HepG2 (cell line): ENCODE measurements around the gene CHID1.

Source experiments
- CEBPB ChIP-seq: IDR thresholded peaks from 2 replicates; pipeline ENCODE4 v1.6.1; 2011; ENCODE audit warnings: low read depth, low read length, improper control_type of control experiment, borderline replicate concordance
- EZH2 ChIP-seq: conservative IDR thresholded peaks from 2 replicates; pipeline ENCODE4 v1.6.1; 2012; ENCODE audit warnings: mild to moderate bottlenecking, low read depth, low read length, moderate library complexity
- HDAC6 ChIP-seq: fragments of 200-600 bp; sonication (generic); IDR thresholded peaks from 2 replicates; pipeline ENCODE4 v1.7.0; 2017; ENCODE audit warnings: mild to moderate bottlenecking, antibody characterized with exemption, low read length, low read depth
- NR2C2 ChIP-seq: sonication (generic); formaldehyde crosslinking; IDR thresholded peaks from 2 replicates; pipeline ENCODE4 v1.4.0; 2020; ENCODE audit warnings: missing genetic modification reagents, mild to moderate bottlenecking, moderate library complexity, borderline replicate concordance
- RAD21 ChIP-seq: fragments of 450-650 bp; formaldehyde crosslinking; IDR thresholded peaks from 2 replicates; pipeline ENCODE4 v1.5.0; 2020; ENCODE audit warnings: mild to moderate bottlenecking
- SIN3A ChIP-seq: IDR thresholded peaks from 2 replicates; pipeline ENCODE4 v1.6.1; 2011; ENCODE audit warnings: low read depth, mild to moderate bottlenecking, control low read depth, low read length, borderline replicate concordance
- TAF1 ChIP-seq: sonication (generic); formaldehyde crosslinking; IDR thresholded peaks from 2 replicates; pipeline ENCODE4 v1.4.0; 2020; ENCODE audit warnings: missing genetic modification reagents
- ZBTB8A ChIP-seq: sonication (generic); formaldehyde crosslinking; IDR thresholded peaks from 2 replicates; pipeline ENCODE4 v1.4.0; 2020; ENCODE audit warnings: mild to moderate bottlenecking, low read depth, missing genetic modification reagents, borderline replicate concordance
- ZKSCAN5 ChIP-seq: sonication (generic); formaldehyde crosslinking; IDR thresholded peaks from 2 replicates; pipeline ENCODE4 v1.5.1; 2020; ENCODE audit warnings: mild to moderate bottlenecking, missing genetic modification reagents
- ZNF335 ChIP-seq: sonication (generic); formaldehyde crosslinking; IDR thresholded peaks from 2 replicates; pipeline ENCODE4 v1.4.0; 2020; ENCODE audit warnings: missing genetic modification reagents
- ZNF616 ChIP-seq: sonication (generic); formaldehyde crosslinking; IDR thresholded peaks from 2 replicates; pipeline ENCODE4 v1.5.0; 2020; ENCODE audit warnings: low read depth, mild to moderate bottlenecking, missing genetic modification reagents
- ZNF75D ChIP-seq: sonication (generic); formaldehyde crosslinking; IDR thresholded peaks from 2 replicates; pipeline ENCODE4 v1.8.1; 2023; ENCODE audit warnings: missing genetic modification reagents, mild to moderate bottlenecking, borderline replicate concordance
- TF ChIP-seq, protein P1 (sequence below): sonication (generic); formaldehyde crosslinking; conservative IDR thresholded peaks from 2 replicates; pipeline ENCODE4 v1.4.0; 2020; ENCODE audit warnings: missing genetic modification reagents
- TF ChIP-seq, protein P2 (sequence below): sonication (generic); formaldehyde crosslinking; IDR thresholded peaks from 2 replicates; pipeline ENCODE4 v1.5.1; 2020; ENCODE audit warnings: mild to moderate bottlenecking, missing genetic modification reagents

GRCh38 chr11:909406-909805 lies 1.2 kb downstream of the CHID1 start:
- TF ChIP-seq ZNF335 (CRISPR knock-in tag) (no peak), ZKSCAN5 (CRISPR knock-in tag) (no peak), ZNF616 (CRISPR knock-in tag) (no peak), TAF1 (no peak), CEBPB (no peak), ZNF75D (no peak), EZH2 (no peak), HDAC6 (no peak), NR2C2 (CRISPR knock-in tag) (no peak), SIN3A (no peak), ZBTB8A (CRISPR knock-in tag) (no peak), RAD21 (CRISPR knock-in tag) (no peak)
- TF ChIP-seq, protein P1, sequence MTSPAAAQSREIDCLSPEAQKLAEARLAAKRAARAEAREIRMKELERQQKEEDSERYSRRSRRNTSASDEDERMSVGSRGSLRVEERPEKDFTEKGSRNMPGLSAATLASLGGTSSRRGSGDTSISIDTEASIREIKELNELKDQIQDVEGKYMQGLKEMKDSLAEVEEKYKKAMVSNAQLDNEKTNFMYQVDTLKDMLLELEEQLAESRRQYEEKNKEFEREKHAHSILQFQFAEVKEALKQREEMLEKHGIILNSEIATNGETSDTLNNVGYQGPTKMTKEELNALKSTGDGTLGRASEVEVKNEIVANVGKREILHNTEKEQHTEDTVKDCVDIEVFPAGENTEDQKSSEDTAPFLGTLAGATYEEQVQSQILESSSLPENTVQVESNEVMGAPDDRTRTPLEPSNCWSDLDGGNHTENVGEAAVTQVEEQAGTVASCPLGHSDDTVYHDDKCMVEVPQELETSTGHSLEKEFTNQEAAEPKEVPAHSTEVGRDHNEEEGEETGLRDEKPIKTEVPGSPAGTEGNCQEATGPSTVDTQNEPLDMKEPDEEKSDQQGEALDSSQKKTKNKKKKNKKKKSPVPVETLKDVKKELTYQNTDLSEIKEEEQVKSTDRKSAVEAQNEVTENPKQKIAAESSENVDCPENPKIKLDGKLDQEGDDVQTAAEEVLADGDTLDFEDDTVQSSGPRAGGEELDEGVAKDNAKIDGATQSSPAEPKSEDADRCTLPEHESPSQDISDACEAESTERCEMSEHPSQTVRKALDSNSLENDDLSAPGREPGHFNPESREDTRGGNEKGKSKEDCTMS: no peak
- TF ChIP-seq, protein P2, sequence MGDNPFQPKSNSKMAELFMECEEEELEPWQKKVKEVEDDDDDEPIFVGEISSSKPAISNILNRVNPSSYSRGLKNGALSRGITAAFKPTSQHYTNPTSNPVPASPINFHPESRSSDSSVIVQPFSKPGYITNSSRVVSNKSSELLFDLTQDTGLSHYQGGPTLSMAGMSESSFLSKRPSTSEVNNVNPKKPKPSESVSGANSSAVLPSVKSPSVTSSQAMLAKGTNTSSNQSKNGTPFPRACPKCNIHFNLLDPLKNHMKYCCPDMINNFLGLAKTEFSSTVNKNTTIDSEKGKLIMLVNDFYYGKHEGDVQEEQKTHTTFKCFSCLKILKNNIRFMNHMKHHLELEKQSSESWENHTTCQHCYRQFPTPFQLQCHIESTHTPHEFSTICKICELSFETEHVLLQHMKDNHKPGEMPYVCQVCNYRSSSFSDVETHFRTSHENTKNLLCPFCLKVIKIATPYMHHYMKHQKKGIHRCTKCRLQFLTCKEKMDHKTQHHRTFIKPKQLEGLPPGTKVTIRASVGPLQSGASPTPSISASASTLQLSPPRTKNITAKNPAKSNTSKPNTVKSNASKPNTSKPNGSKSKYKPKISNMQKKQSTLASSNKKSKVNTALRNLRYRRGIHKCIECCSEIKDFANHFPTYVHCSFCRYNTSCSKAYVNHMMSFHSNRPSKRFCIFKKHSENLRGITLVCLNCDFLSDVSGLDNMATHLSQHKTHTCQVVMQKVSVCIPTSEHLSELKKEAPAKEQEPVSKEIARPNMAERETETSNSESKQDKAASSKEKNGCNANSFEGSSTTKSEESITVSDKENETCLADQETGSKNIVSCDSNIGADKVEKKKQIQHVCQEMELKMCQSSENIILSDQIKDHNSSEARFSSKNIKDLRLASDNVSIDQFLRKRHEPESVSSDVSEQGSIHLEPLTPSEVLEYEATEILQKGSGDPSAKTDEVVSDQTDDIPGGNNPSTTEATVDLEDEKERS (CRISPR knock-in tag): no peak
